ENCODE measurements around the gene CPNE6. TPM values are rescaled to one million over a fixed set of nuclear protein-coding genes. Genes with fewer than 3 reads are reported as not detected.

CPNE6 gene
- total RNA-seq, 1 experiment from 2014 or later, result not detected

DNA sequence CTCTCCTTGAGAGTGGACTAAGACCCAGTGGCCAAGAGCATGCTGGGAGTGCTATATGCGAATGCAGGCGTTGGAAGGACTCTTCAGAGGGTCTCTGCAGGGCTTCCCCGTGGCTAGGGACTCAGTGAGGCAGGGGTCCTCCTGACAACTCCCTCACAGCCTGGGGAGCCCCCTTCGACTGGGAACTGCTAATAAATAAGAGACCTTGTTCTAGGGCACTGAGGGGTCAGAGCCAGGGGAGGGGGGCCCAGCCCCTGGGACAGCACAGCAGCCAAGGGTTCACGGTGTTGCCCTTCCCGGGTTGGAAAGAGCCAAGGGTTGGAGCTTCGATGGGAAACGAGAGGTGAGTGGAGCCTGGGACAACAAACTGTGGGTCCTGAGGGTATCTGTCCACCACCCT, 6.0 kb upstream of the CPNE6 start:
- ATAC-seq (no peak), DNase-seq (no peak)
- Histone ChIP-seq H3K4me2 (ENCODE audit: low read length) (no peak overlapping the region), H3K79me2 (ENCODE audit: low read length) (no peaks in the 10 kb centered on the region), H4K20me1 (ENCODE audit: low read length) (no peaks in the 10 kb centered on the region), H3K9me2 (replicated peaks; ENCODE audit: low read length) (no peaks in the 10 kb centered on the region), H3K4me1 (ENCODE audit: insufficient read depth, low read length) (no peaks in the 10 kb centered on the region), H3F3A (ENCODE audit: low read length, unreplicated experiment) (no peaks in the 10 kb centered on the region), H2AFZ (ENCODE audit: low read length) (no peak overlapping the region), H3K9ac (ENCODE audit: low read length) (no peak overlapping the region), H3K27ac (ENCODE audit: low read length) (no peak overlapping the region), H3K36me3 (ENCODE audit: low read depth, low read length) (no peaks in the 10 kb centered on the region), H3K4me3 (ENCODE audit: low read length) (no peak overlapping the region), H3K27me3 (ENCODE audit: low read length) (peaks cover 11% of the 10 kb centered on the region; the same call in 1 of the 2 replicates), H3K9me3 (ENCODE audit: low read length) (no peaks in the 10 kb centered on the region)
- TF ChIP-seq, protein P1, sequence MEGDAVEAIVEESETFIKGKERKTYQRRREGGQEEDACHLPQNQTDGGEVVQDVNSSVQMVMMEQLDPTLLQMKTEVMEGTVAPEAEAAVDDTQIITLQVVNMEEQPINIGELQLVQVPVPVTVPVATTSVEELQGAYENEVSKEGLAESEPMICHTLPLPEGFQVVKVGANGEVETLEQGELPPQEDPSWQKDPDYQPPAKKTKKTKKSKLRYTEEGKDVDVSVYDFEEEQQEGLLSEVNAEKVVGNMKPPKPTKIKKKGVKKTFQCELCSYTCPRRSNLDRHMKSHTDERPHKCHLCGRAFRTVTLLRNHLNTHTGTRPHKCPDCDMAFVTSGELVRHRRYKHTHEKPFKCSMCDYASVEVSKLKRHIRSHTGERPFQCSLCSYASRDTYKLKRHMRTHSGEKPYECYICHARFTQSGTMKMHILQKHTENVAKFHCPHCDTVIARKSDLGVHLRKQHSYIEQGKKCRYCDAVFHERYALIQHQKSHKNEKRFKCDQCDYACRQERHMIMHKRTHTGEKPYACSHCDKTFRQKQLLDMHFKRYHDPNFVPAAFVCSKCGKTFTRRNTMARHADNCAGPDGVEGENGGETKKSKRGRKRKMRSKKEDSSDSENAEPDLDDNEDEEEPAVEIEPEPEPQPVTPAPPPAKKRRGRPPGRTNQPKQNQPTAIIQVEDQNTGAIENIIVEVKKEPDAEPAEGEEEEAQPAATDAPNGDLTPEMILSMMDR (conservative IDR thresholded peaks at IDR 0.05; ENCODE audit: low read depth, low read length), result no peak
- TF ChIP-seq EZH2 (IDR thresholded peaks at IDR 0.05; ENCODE audit: low read length, unreplicated experiment) (no peak), EZH2phosphoT487 (IDR thresholded peaks at IDR 0.05; ENCODE audit: borderline replicate concordance, low read length) (no peak)
- CTCF ChIA-PET, result no interaction called here
- POLR2A ChIA-PET (ENCODE audit: unreplicated experiment), result no interaction called here
- BruUV-seq (replicated peaks), result no TSS peak
- intact Hi-C loops (cut with micrococcal nuclease), result no loop called here

- H3K4me3 ChIP-seq (ENCODE audit: low read length), result no peak overlapping the region
- H3K9me2 ChIP-seq (replicated peaks; ENCODE audit: low read length), result no peaks in the 10 kb centered on the region
- BruUV-seq (replicated peaks), result no TSS peak
- no peak overlapping the region for H3K27ac ChIP-seq (ENCODE audit: low read length)
- no peaks in the 10 kb centered on the region for H3K4me1 ChIP-seq (ENCODE audit: insufficient read depth, low read length)
- H3K9me3 ChIP-seq (ENCODE audit: low read length), result no peaks in the 10 kb centered on the region
- H2AFZ ChIP-seq (ENCODE audit: low read length), result no peak overlapping the region
- no peak overlapping the region for H3K4me2 ChIP-seq (ENCODE audit: low read length)
- H3K79me2 ChIP-seq (ENCODE audit: low read length), result no peaks in the 10 kb centered on the region
- H3K36me3 ChIP-seq (ENCODE audit: low read depth, low read length), result no peaks in the 10 kb centered on the region
- intact Hi-C loops (cut with micrococcal nuclease), result no loop called here
- ChIA-PET POLR2A (ENCODE audit: unreplicated experiment) (no interaction called here), CTCF (no interaction called here)
- no peak for TF ChIP-seq EZH2 (IDR thresholded peaks at IDR 0.05; ENCODE audit: low read length, unreplicated experiment)
- no peak for TF ChIP-seq EZH2phosphoT487 (IDR thresholded peaks at IDR 0.05; ENCODE audit: borderline replicate concordance, low read length)
- TF ChIP-seq, protein P1 (conservative IDR thresholded peaks at IDR 0.05; ENCODE audit: low read depth, low read length), result no peak
- no peak for ATAC-seq
- H3F3A ChIP-seq (ENCODE audit: low read length, unreplicated experiment), result no peaks in the 10 kb centered on the region
- H3K9ac ChIP-seq (ENCODE audit: low read length), result no peak overlapping the region
- H4K20me1 ChIP-seq (ENCODE audit: low read length), result no peaks in the 10 kb centered on the region
- H3K27me3 ChIP-seq (ENCODE audit: low read length), result peaks cover 14% of the 10 kb centered on the region; the same call in 1 of the 2 replicates
- no peak for DNase-seq
Observed at GRCh38 chr14:24066496-24067132, 4.7 kb upstream of the CPNE6 start.

Data from PC-3 (cell line).